ENCODE data around the gene NLRC5. TPM values are rescaled to one million over a fixed set of nuclear protein-coding genes. Genes with fewer than 3 reads are reported as not detected.

The NLRC5 gene
- total RNA-seq, 2 experiments from 2014 or later = 199 to 305 TPM

- TF ChIP-seq CTCF (conservative IDR thresholded peaks at IDR 0.05; ENCODE audit: low read length) (no peak), EZH2phosphoT487 (IDR thresholded peaks at IDR 0.05; ENCODE audit: borderline replicate concordance, low read depth, low read length) (no peak)
- no peak for DNase-seq (ENCODE audit: low spot score)
- Histone ChIP-seq H3K4me3 (ENCODE audit: low read depth, low read length, poor library complexity, severe bottlenecking) (no peak overlapping the region), H3K9me3 (ENCODE audit: low read length) (no peaks in the 10 kb centered on the region), H3K4me2 (ENCODE audit: low read length) (no peak overlapping the region), H3K9me2 (ENCODE audit: insufficient read depth, low read length) (no peaks in the 10 kb centered on the region), H3K79me2 (ENCODE audit: insufficient read depth, low read depth, low read length) (no peaks in the 10 kb centered on the region), H4K20me1 (ENCODE audit: insufficient read depth, low read length) (no peaks in the 10 kb centered on the region), H2AFZ (ENCODE audit: low read length) (no peak overlapping the region), H3K27ac (ENCODE audit: low read depth, low read length, poor library complexity, severe bottlenecking) (no peak overlapping the region), H3K36me3 (ENCODE audit: insufficient read depth, low read length) (no peaks in the 10 kb centered on the region), H3K4me1 (ENCODE audit: insufficient read depth, low read length, poor library complexity, severe bottlenecking) (peaks cover 25% of the 10 kb centered on the region)
- ChIA-PET POLR2A (no interaction called here), CTCF (ENCODE audit: unreplicated experiment) (interaction anchor here (0.9 kb wide), 1 partner anchor 10 kb away, joined by 3 read pairs; no protein-coding TSS in a partner anchor)
- no TSS peak for BruUV-seq (replicated peaks)
- intact Hi-C loops (cut with micrococcal nuclease; ENCODE audit: unreplicated experiment) = no loop called here
These were observed 28.0 kb upstream of the NLRC5 start for GRCh38 chr16:56961386-56961785.

GRCh38 chr16:56961851-56962281 lies 27.5 kb upstream of the NLRC5 start, which contains the start of gene CETP:
CETP (plus strand) TSS chr16:56961950; CDS start chr16:56961980, 30 bp downstream.
- peaks cover 21% of the 10 kb centered on the region for H3K4me1 ChIP-seq (ENCODE audit: insufficient read depth, low read length, poor library complexity, severe bottlenecking)
- H4K20me1 ChIP-seq (ENCODE audit: insufficient read depth, low read length) = no peaks in the 10 kb centered on the region
- TF ChIP-seq CTCF (conservative IDR thresholded peaks at IDR 0.05; ENCODE audit: low read length) = no peak
- TF ChIP-seq EZH2phosphoT487 (IDR thresholded peaks at IDR 0.05; ENCODE audit: borderline replicate concordance, low read depth, low read length) = no peak
- no TSS peak for BruUV-seq (replicated peaks)
- H3K79me2 ChIP-seq (ENCODE audit: insufficient read depth, low read depth, low read length) = no peaks in the 10 kb centered on the region
- no peak for DNase-seq (ENCODE audit: low spot score)
- H3K4me2 ChIP-seq (ENCODE audit: low read length) = no peak within 1 kb of the TSS
- no peak within 1 kb of the TSS for H3K27ac ChIP-seq (ENCODE audit: low read depth, low read length, poor library complexity, severe bottlenecking)
- no peaks in the 10 kb centered on the region for H3K9me3 ChIP-seq (ENCODE audit: low read length)
- ChIA-PET CTCF (ENCODE audit: unreplicated experiment) (interaction anchor here (0.9 kb wide), 1 partner anchor 10 kb away, joined by 3 read pairs; no protein-coding TSS in a partner anchor), POLR2A (no interaction called here)
- intact Hi-C loops (cut with micrococcal nuclease; ENCODE audit: unreplicated experiment) = no loop called here
- H3K9me2 ChIP-seq (ENCODE audit: insufficient read depth, low read length) = no peaks in the 10 kb centered on the region
- H2AFZ ChIP-seq (ENCODE audit: low read length) = no peak within 1 kb of the TSS
- no peaks in the 10 kb centered on the region for H3K36me3 ChIP-seq (ENCODE audit: insufficient read depth, low read length)
- H3K4me3 ChIP-seq (ENCODE audit: low read depth, low read length, poor library complexity, severe bottlenecking) = no peak within 1 kb of the TSS
